Islet precursor cell (in vitro differentiated cells): Measurements from ENCODE around the gene BICDL1.
A peak's percentile ranks its signal among the peaks of the same experiment; 100 is the strongest.
"Not testable (repeated sequence)": the region's sequence is repeated elsewhere in the genome, so short reads cannot be mapped to it uniquely, and the experiment has no call there.

Experiments
- DNase-seq: peaks from one replicate; pipeline ENCODE4 v3.0.0-alpha.2; 2018

The BICDL1 gene

DNA sequence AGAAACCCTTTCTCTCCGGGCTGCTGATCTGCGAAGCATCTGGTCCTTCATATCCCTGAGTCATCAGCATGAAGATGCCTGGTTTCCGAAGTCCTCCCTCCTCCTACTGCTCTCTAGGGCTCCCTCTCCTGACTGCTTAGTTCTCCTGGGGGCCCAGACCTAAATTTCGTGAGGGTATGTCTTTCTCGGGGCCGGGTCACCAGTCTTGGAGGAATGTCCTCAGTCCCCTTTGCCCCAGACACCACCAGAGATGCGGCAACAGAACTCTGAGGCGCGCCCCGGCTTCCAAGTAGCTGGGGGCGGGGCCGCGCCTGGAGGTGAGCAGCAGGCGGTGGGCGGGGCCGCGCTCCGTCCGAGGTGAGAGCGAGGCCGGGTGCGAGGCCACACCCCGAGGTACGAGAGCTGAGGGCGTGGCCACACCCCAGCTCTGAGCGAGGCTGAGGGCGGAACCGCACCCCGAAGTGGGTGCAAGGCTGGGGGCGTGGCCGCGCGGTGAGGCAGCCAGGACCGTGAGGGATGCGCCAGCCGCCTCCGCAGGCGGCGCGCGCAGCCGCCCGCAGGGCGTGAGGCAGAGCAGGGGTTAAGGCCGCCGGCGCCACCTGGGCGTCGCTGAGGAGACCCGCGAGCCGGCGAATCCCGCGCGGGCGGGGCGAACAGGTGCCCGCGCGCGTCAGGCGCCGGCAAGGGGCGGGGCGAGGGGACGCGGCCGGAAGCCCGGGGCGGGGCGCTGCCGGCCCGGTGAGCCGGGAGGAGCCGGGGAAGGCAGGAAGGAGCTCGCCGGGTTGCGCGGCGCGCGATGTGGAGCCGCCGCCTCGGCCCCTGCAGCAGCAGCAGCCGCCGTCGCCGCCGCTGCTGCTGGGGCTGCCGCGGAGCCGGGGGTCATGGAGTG is at the start of gene BICDL1:
Gene BICDL1, plus strand, starts transcription at position 765 of the 889 bp plus-strand sequence. CDS start 633 bp downstream, outside the sequence.
- DNase-seq = peak; percentile 95

GRCh38 chr12:119940897-119941296 is 48.1 kb upstream of the BICDL1 start:
- DNase-seq = no peak

DNA sequence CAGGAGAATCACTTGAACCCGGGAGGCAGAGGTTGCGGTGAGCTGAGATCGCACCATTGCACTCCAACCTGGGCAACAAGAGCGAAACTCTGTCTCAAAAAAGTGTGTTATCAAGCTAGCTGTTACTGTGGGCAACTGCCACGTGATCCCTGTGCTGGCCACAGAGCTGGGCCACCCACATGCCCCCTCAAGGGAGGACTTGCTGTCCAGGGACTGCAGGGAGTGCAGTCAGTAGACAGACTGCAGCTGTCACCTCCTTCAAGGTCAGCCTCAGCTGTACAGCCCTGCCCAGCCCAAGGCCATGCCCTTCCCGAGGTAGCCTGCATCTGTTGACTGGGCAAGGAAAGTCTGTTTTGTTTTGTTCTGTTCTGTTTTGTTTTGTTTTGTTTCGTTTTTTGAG is 46.6 kb upstream of the BICDL1 start:
- DNase-seq = no peak

DNA sequence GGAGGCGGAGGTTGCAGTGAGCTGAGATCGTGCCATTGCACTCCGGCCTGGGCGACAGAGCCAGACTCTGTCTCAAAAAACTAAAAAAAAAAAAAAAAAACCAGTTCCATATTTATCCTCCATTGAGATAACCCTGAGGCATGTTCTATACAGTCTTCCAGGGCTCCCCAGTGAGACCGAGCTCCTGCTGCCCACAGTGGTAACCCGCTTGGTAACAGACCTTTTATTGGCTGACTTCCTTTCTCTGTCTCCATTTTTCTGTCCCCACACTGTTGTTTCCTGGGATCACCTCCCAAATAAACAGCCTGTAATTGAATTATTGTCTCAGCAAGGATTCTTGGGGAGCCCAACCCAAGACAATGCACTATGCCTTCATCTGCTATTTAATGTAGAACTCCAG is 42.8 kb upstream of the BICDL1 start:
- no peak for DNase-seq

- no peak for DNase-seq
Measured at GRCh38 chr12:119949145-119949544, 39.9 kb upstream of the BICDL1 start.

- no peak for DNase-seq
Measured at GRCh38 chr12:119949594-119949993, 39.4 kb upstream of the BICDL1 start.

- no peak for DNase-seq
Measured at GRCh38 chr12:119956047-119956446, 33.0 kb upstream of the BICDL1 start.

DNA sequence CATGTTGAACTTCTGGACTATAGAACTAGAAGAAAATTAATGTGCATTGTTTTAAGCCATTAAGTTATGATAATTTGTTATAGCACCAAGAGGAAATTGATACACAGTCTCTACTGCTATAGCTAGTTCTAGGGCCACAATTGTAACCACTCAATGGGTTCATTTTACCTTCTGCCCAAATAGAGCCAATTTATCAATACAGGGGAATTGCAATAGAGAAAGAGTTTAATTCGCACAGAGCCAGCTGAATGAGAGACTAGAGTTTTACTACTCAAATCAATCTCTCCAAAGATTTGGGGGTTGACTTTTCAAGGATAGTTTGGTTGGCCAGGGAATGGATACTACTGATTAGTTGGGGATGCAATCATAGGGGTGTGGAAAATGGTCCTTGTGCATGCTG is 31.9 kb upstream of the BICDL1 start:
- no peak for DNase-seq

GRCh38 chr12:119959435-119959834 is 29.6 kb upstream of the BICDL1 start:
- no peak for DNase-seq

DNA sequence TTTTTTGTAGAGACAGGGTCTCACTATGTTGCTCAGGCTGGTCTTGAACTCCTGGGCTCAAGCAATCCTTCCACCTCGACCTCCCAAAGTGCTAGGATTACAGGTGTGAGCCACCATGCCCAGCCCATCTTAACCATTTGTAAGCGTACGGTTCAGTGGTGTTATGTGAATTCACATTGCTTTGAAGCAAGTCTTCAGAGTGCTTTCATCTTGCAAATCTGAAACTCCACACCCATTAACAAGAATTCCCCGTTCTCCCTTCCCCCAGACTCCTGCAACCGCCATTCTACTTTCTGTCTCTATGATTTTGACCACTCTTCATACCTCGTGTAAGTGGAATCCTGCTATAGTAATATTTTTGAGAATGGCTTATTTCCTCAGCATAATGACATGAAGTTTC is 24.9 kb upstream of the BICDL1 start:
- no peak for DNase-seq

- no peak for DNase-seq
Measured at GRCh38 chr12:119964929-119965328, 24.1 kb upstream of the BICDL1 start.

DNA sequence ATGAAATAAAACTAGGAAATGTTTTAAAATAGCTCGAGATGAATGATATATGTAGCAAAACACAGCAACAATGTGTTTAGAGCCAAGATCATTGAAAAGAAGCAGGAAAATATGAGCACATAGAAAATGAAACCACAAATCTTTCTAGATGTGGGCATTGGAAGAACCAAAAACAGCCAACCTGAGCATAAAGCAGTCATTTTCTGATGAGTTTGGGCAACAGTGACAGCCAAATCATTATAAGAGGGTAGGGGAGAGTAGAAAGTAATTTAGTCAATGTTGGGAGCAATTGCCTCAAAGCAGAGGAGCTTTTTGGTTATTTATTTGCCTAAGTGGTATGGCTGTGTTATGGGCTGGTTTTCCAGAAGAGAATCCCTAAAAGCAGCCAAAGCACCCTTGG is 8.8 kb upstream of the BICDL1 start:
- DNase-seq = no peak

DNA sequence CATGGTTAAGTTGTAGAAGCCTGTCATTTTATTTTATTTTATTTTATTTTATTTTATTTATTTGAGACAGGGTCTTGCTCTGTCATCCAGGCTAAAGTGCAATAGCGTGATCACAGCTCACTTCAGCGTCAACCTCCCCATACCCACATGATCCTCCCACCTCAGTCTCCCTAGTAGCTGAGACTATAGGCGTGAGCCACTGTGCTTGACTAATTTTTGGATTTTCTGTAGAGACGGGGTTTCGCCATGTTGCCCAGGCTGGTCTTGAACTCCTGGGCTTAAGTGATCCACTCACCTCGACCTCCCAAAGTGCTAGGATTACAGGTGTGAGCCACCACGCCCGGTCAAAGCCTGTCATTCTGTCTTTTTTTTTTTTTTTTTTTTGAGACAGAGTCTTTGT is 8.3 kb upstream of the BICDL1 start:
- DNase-seq = not testable (repeated sequence)

DNA sequence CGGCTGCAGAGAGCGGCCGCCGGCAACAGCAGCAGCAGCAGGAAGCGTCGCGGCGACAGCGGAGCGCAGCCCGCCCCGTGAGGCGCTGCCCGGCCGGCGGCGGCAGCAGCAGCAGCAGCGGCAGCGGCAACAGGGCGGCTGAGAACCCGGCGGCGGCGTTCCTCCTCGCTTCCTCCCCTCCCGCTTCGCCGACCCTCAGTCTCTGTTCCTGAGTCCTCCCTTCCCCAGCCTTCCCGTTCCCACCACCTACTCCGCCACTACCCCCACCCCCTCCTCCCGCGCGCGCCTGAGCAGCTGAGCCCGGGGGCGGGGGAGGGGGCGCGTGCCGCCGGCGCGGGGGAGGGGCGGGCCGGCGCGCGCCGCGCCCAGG is 310 bp downstream of the BICDL1 start:
- no peak for DNase-seq

DNA sequence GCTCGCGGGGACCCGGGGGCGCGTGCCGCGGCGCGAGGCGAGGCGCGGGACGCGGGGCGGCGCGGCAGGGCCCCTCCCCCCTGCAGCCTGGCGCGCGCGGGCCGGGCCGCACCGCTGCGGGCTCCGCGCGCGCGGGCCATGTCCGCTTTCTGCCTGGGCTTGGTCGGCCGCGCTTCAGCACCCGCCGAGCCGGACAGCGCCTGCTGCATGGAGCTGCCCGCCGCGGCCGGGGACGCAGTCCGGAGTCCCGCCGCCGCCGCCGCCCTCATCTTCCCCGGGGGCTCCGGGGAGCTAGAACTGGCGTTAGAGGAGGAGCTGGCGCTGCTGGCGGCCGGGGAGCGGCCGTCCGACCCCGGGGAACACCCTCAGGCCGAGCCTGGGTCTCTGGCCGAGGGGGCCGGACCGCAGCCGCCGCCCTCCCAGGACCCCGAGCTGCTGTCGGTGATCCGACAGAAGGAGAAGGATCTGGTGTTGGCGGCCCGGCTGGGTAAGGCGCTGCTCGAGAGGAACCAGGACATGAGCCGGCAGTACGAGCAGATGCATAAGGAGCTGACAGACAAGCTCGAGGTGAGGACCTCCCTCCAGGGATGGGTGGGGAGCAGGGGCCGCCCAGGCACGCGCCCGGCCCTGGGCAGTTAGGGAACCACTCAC is 820 bp downstream of the BICDL1 start:
- peak; percentile 94 for DNase-seq

DNA sequence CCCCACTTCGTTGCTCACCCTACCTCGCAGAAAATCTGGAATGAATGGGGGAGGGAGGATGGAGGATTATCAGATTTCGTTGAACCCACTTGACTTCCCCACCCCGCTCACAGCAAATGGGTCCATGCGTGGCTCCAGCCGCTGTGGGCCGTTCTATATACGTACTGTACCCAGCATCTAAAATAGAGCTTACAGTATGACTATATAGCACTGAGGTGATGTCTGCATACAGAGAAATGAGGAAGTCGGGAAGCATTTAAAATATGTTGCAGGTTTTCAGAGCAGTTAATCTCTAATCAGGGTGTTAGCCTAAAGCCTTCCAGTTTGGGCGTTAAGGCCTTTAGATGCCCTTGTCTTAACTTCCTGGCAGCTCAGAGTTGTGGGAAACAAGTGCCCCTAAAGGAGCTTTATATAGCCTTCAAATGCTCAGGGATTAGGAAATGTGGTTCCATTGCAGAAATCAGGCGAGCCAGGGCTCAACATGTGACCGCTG is 1.4 kb downstream of the BICDL1 start:
- DNase-seq = no peak

DNA sequence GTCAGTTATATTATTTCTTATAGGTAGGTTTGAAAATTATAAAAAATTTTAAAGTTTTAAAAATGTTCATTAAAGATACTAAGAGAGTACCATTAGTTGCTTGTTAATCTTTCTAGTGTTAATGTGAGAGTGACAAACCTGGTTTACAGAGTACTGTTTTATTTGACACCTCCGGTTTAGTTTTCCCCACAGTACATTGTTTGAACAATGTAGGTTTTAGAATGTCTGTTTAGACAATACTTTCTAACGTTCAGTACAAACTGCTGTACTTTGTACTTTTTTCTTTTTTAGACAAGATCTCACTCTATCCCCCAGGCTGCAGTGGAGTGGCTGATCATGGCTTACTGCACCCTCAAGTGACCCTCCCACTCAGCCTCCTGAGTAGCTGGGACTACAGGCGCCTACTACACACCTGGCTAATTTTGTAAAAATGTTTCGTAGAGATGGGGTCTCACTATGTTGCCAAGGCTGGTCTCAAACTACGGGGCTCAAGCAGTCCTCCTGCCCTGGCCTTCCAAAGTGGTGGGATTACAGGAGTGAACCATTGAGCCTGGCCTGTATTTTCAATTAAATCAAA is 3.2 kb downstream of the BICDL1 start:
- DNase-seq = no peak

- no peak for DNase-seq
Measured at GRCh38 chr12:119994892-119995658, 6.0 kb downstream of the BICDL1 start.

GRCh38 chr12:119996417-119996816 is 7.4 kb downstream of the BICDL1 start:
- DNase-seq = no peak

- DNase-seq = peak; percentile 65
Measured at GRCh38 chr12:119998471-119999245, 9.6 kb downstream of the BICDL1 start.

DNA sequence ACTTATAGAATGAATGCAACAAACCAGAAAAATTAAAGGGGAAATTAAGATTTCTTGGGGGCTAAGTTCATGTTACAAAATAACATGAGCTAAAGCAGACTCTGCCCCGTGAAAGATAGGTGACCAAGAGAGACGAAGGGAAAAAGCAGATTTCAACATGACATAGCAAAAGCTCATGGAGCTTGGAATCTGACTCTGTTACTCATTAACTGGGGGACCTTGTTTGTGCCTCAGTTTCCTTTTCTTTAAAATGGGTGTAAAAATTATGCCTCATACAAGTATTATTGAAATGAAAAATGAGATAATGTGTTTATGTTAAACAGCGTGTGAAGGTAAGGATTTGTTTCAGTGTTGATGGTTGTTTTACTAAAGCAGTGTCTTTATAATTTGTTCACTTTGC is 11.5 kb downstream of the BICDL1 start:
- no peak for DNase-seq

GRCh38 chr12:120006258-120006975 is 17.4 kb downstream of the BICDL1 start:
- DNase-seq = peak; percentile 78
